Activated T-cell treated with anti-CD3 and anti-CD28 coated beads, Interleukin-2, amount 50 U/mL, for 1 hour (primary cell): ENCODE measurements around the gene E2F1.
"Not testable (repeated sequence)": the region's sequence is repeated elsewhere in the genome, so short reads cannot be mapped to it uniquely, and the experiment has no call there.

Experiments used
- DNase-seq: peaks from one replicate; pipeline ENCODE4 v3.0.0-alpha.2; 2020

E2F1 gene

GRCh38 chr20:33656010-33656782, 30.0 kb downstream of the E2F1 start:
- DNase-seq, result peak; percentile 8

- no peak for DNase-seq
Measured at GRCh38 chr20:33655164-33655563, 31.0 kb downstream of the E2F1 start.

- no peak for DNase-seq
Measured at GRCh38 chr20:33654680-33655161, 31.5 kb downstream of the E2F1 start.

GRCh38 chr20:33653900-33654596, 32.1 kb downstream of the E2F1 start:
- no peak for DNase-seq

- DNase-seq, result peak; percentile 51
Measured at GRCh38 chr20:33653218-33653899, 32.8 kb downstream of the E2F1 start.

- DNase-seq, result no peak
Measured at GRCh38 chr20:33651562-33652048, 34.6 kb downstream of the E2F1 start.

- DNase-seq, result no peak
Measured at GRCh38 chr20:33650753-33651561, 35.2 kb downstream of the E2F1 start.

GRCh38 chr20:33650111-33650752, 36.0 kb downstream of the E2F1 start:
- DNase-seq, result no peak

GRCh38 chr20:33649201-33649681, 36.9 kb downstream of the E2F1 start:
- DNase-seq, result no peak

- DNase-seq, result no peak
Measured at GRCh38 chr20:33648396-33649004, 37.7 kb downstream of the E2F1 start.

- no peak for DNase-seq
Measured at GRCh38 chr20:33647603-33648395, 38.4 kb downstream of the E2F1 start.

- not testable (repeated sequence) for DNase-seq
Measured at GRCh38 chr20:33646959-33647602, 39.1 kb downstream of the E2F1 start.

GRCh38 chr20:33646191-33646590, 40.0 kb downstream of the E2F1 start:
- no peak for DNase-seq

- DNase-seq, result no peak
Measured at GRCh38 chr20:33645396-33645795, 40.8 kb downstream of the E2F1 start.

- DNase-seq, result no peak
Measured at GRCh38 chr20:33645072-33645358, 41.2 kb downstream of the E2F1 start.

GRCh38 chr20:33644313-33645071, 41.7 kb downstream of the E2F1 start:
- no peak for DNase-seq

- no peak for DNase-seq
Measured at GRCh38 chr20:33640287-33640686, 45.9 kb downstream of the E2F1 start.

- no peak for DNase-seq
Measured at GRCh38 chr20:33636776-33637175, 49.4 kb downstream of the E2F1 start.

- DNase-seq, result no peak
Measured at GRCh38 chr20:33635341-33635740, 50.8 kb downstream of the E2F1 start.
